GM12891 (cell line): ENCODE data around the gene SKI.

Experiments used
- PAX5 ChIP-seq: IDR thresholded peaks from 2 replicates; pipeline ENCODE4 v1.6.1; 2011; ENCODE audit warnings: low read length, moderate library complexity, mild to moderate bottlenecking; ENCODE audit not compliant: insufficient read depth, severe bottlenecking
- POLR2A ChIP-seq: IDR thresholded peaks from 2 replicates; pipeline ENCODE4 v1.6.1; 2011; ENCODE audit warnings: low read depth, low read length, control low read depth
- POLR2AphosphoS5 ChIP-seq: IDR thresholded peaks from 2 replicates; pipeline ENCODE4 v1.6.1; 2011; ENCODE audit warnings: low read depth, low read length, control low read depth
- POU2F2 ChIP-seq: IDR thresholded peaks from 2 replicates; pipeline ENCODE4 v1.6.1; 2011; ENCODE audit warnings: low read depth, mild to moderate bottlenecking, control low read depth, low read length, moderate library complexity
- SPI1 ChIP-seq: IDR thresholded peaks from 2 replicates; pipeline ENCODE4 v1.6.1; 2011; ENCODE audit warnings: low read depth, low read length, control low read depth

- TF ChIP-seq POLR2A, result no peak
- no peak for TF ChIP-seq SPI1
- no peak for TF ChIP-seq POLR2AphosphoS5
- no peak for TF ChIP-seq POU2F2
- no peak for TF ChIP-seq PAX5
Observed at GRCh38 chr1:2358072-2358471, 130.0 kb downstream of the SKI start.
